Activated CD8-positive, alpha-beta T cell treated with anti-CD3 and anti-CD28 coated beads for 36 hours (primary cell): Measurements from ENCODE around the gene RAB6C. TPM values are rescaled to one million over a fixed set of nuclear protein-coding genes. Genes with fewer than 3 reads are reported as not detected.
"Not testable (repeated sequence)": the region's sequence is repeated elsewhere in the genome, so short reads cannot be mapped to it uniquely, and the experiment has no call there.

Source experiments
- ATAC-seq: fragments of 200-7000 bp; cut with Tn5 transposase; one replicate; pipeline ENCODE4 v1.10.0; 2021; ENCODE audit warnings: mild to moderate bottlenecking, moderate library complexity
- CTCF ChIA-PET: fragments of 350-600 bp; sonication (Branson Sonifier 250); formaldehyde crosslinking; loops from one replicate; lab custom pipeline; 2021; ENCODE audit warnings: antibody characterized with exemption; lab: Charles Lee
- POLR2A ChIA-PET: fragments of 350-600 bp; sonication (Branson Sonifier 250); formaldehyde crosslinking; loops from one replicate; lab custom pipeline; 2021; ENCODE audit warnings: antibody characterized with exemption; lab: Charles Lee
- DNase-seq: peaks from one replicate; pipeline ENCODE4 v3.0.0-alpha.2; 2020
- H3K27ac Mint-ChIP-seq: one replicate; pipeline ENCODE4 v1.8.0; 2021; ENCODE audit warnings: mild to moderate bottlenecking, mixed read lengths
- H3K27me3 Mint-ChIP-seq: one replicate; pipeline ENCODE4 v1.8.0; 2021; ENCODE audit warnings: mixed read lengths
- H3K36me3 Mint-ChIP-seq: one replicate; pipeline ENCODE4 v1.8.0; 2021; ENCODE audit warnings: low read depth, mixed read lengths
- H3K4me1 Mint-ChIP-seq: one replicate; pipeline ENCODE4 v1.8.0; 2021; ENCODE audit warnings: low read depth, mixed read lengths
- H3K4me3 Mint-ChIP-seq: one replicate; pipeline ENCODE4 v1.8.0; 2021; ENCODE audit warnings: mild to moderate bottlenecking, moderate library complexity, mixed read lengths
- H3K9me3 Mint-ChIP-seq: one replicate; pipeline ENCODE4 v1.8.0; 2021; ENCODE audit warnings: mixed read lengths
- CTCF ChIP-seq: fragments of 200-600 bp; IDR thresholded peaks from one replicate; pipeline ENCODE4 v1.8.0; 2022; ENCODE audit warnings: antibody characterized with exemption, mild to moderate bottlenecking
- intact Hi-C: fragments of 100-400 bp; cut with micrococcal nuclease; formaldehyde crosslinking; loops from one replicate; pipeline ENCODE4 v1.10.0; 2022
- total RNA-seq, 2 experiments: library from RNA; stranded (reverse); gene quantifications; one replicate each; pipeline ENCODE4 v1.2.3, GENCODE V29; 2021

Gene RAB6C
- total RNA-seq, 2 experiments from 2014 or later: not detected

DNA sequence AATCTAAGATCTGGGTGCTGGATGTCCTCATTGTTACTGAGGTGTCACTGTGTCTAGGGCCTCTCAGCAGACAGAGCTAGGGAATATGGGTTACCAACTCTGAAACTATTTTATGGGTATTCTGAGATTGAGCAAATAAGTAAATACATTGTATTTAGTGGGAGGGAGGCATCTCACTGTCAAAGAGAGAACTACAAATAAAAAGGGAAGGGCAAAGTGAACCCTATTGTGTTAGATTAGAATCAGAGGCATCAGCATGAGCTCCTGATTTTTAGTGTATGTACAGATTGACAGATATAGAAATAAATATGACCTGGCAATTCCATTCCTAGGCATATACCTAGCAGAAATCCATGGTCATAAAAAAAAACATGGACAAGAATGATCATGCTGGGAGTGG is 33.9 kb upstream of the RAB6C start:
- ChIA-PET CTCF (interaction anchor here (0.9 kb wide), 1 partner anchor 22 kb away, joined by 3 read pairs; no protein-coding TSS in a partner anchor), POLR2A (no interaction called here)
- H3K27me3 Mint-ChIP-seq: no peaks in the 10 kb centered on the region

GRCh38 chr2:129947712-129948111 is 31.8 kb upstream of the RAB6C start:
- H3K36me3 Mint-ChIP-seq, H3K27ac Mint-ChIP-seq, H3K4me3 Mint-ChIP-seq, CTCF ChIA-PET, intact Hi-C loops, ATAC-seq, POLR2A ChIA-PET, H3K27me3 Mint-ChIP-seq, H3K9me3 Mint-ChIP-seq, DNase-seq, H3K4me1 Mint-ChIP-seq: not testable (repeated sequence)

More for the DNA sequence above, 33.9 kb upstream of the RAB6C start:
- intact Hi-C loops: no loop called here
- Mint-ChIP-seq H3K27ac (no peak overlapping the region), H3K4me3 (no peak overlapping the region), H3K4me1 (no peaks in the 10 kb centered on the region), H3K9me3 (no peaks in the 10 kb centered on the region), H3K36me3 (no peaks in the 10 kb centered on the region)
- DNase-seq (no peak), ATAC-seq (no peak)
- no peak for TF ChIP-seq CTCF

DNA sequence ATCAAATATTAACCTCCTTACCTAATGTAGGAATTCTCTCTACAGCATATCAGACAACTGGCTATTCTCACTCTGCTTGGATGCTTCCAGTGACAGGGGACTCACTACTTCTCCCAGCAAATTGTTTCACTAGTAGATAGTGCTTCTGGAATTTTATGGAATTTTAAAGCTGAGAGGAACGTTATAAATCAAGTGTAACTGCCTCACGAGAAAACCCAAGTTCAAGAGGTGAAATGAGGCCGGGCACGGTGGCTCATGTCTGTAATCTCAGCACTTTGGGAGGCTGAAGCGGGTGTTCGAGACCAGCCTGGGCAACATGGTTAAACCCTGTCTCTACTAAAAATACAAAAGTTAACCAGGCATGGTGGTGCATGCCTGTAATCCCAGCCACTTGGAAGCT is 23.3 kb upstream of the RAB6C start:
- H3K27ac Mint-ChIP-seq, DNase-seq, H3K4me1 Mint-ChIP-seq, H3K9me3 Mint-ChIP-seq, H3K27me3 Mint-ChIP-seq, H3K4me3 Mint-ChIP-seq, H3K36me3 Mint-ChIP-seq, CTCF ChIA-PET, POLR2A ChIA-PET, ATAC-seq, intact Hi-C loops: not testable (repeated sequence)

DNA sequence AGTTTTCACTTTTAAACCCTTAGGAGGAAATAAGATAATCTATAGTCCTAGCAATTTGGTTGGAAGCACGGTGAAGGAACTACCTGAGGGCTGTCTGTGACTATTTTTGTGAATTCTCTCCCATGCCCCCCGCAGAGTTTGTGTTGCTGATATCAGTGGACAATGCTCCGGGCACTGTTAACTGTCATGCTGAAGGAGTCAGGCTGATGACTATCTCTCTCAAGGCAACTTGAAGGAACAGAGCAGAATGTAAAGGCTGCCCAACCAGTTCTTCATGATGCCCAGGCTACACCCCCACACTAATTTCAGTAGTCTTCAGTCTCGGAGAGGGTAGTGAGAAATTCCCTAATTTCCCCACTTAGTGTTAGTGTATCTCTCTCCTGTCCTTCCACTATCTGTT is 21.6 kb upstream of the RAB6C start:
- POLR2A ChIA-PET: no interaction called here
- no peak overlapping the region for H3K4me3 Mint-ChIP-seq
- no peaks in the 10 kb centered on the region for H3K9me3 Mint-ChIP-seq
- no peak overlapping the region for H3K27ac Mint-ChIP-seq
- ATAC-seq: no peak
- CTCF ChIA-PET: no interaction called here
- TF ChIP-seq CTCF: no peak
- H3K27me3 Mint-ChIP-seq: peaks cover 4% of the 10 kb centered on the region
- H3K36me3 Mint-ChIP-seq: no peaks in the 10 kb centered on the region
- no peaks in the 10 kb centered on the region for H3K4me1 Mint-ChIP-seq
- no peak for DNase-seq
- intact Hi-C loops: no loop called here

GRCh38 chr2:129958736-129959135 is 20.7 kb upstream of the RAB6C start:
- H3K36me3 Mint-ChIP-seq, POLR2A ChIA-PET, H3K9me3 Mint-ChIP-seq, CTCF ChIA-PET, intact Hi-C loops, H3K4me1 Mint-ChIP-seq, H3K27me3 Mint-ChIP-seq, DNase-seq, H3K27ac Mint-ChIP-seq, H3K4me3 Mint-ChIP-seq, ATAC-seq: not testable (repeated sequence)

GRCh38 chr2:129968605-129969004 is 10.9 kb upstream of the RAB6C start:
- H3K4me3 Mint-ChIP-seq, CTCF ChIA-PET, H3K27me3 Mint-ChIP-seq, H3K4me1 Mint-ChIP-seq, ATAC-seq, H3K36me3 Mint-ChIP-seq, H3K27ac Mint-ChIP-seq, POLR2A ChIA-PET, DNase-seq, H3K9me3 Mint-ChIP-seq, intact Hi-C loops: not testable (repeated sequence)

GRCh38 chr2:129975016-129975774 is 4.3 kb upstream of the RAB6C start:
- H3K27me3 Mint-ChIP-seq: peaks cover 22% of the 10 kb centered on the region
- no peak for ATAC-seq
- no peak overlapping the region for H3K27ac Mint-ChIP-seq
- ChIA-PET POLR2A (no interaction called here), CTCF (no interaction called here)
- intact Hi-C loops: no loop called here
- no peaks in the 10 kb centered on the region for H3K36me3 Mint-ChIP-seq
- peaks cover 3% of the 10 kb centered on the region for H3K4me1 Mint-ChIP-seq
- H3K4me3 Mint-ChIP-seq: no peak overlapping the region
- H3K9me3 Mint-ChIP-seq: no peaks in the 10 kb centered on the region
- TF ChIP-seq CTCF: no peak
- DNase-seq: no peak

- H3K27me3 Mint-ChIP-seq: peaks cover 23% of the 10 kb centered on the region
- ATAC-seq, H3K4me3 Mint-ChIP-seq, CTCF ChIA-PET, H3K27ac Mint-ChIP-seq, intact Hi-C loops, POLR2A ChIA-PET, H3K9me3 Mint-ChIP-seq, H3K36me3 Mint-ChIP-seq, DNase-seq, H3K4me1 Mint-ChIP-seq: not testable (repeated sequence)
Observed at GRCh38 chr2:129976969-129977368, 2.5 kb upstream of the RAB6C start.
